CD4-positive, alpha-beta T cell treated with Interleukin-4 for 4 hours (primary cell): Measurements from ENCODE around the gene GFOD2.
"Not testable (repeated sequence)": the region's sequence is repeated elsewhere in the genome, so short reads cannot be mapped to it uniquely, and the experiment has no call there.

ENCODE experiments used
- DNase-seq: peaks from one replicate; pipeline ENCODE4 v3.0.0-alpha.2; 2020

Gene GFOD2

GRCh38 chr16:67719048-67719777 lies at the start of gene GFOD2:
Gene GFOD2 (minus strand): TSS chr16:67719316. CDS start chr16:67685715, 33,601 bp downstream.
- peak; percentile 93 for DNase-seq

- no peak for DNase-seq
These were observed 48.8 kb upstream of the GFOD2 start for GRCh38 chr16:67767953-67768352.

- no peak for DNase-seq
These were observed 47.2 kb upstream of the GFOD2 start for GRCh38 chr16:67766291-67766690.

- DNase-seq = no peak
These were observed 45.1 kb upstream of the GFOD2 start for GRCh38 chr16:67764158-67764667.

GRCh38 chr16:67763066-67763465 lies 44.0 kb upstream of the GFOD2 start:
- DNase-seq = no peak

- no peak for DNase-seq
These were observed 43.3 kb upstream of the GFOD2 start for GRCh38 chr16:67762385-67762784.

GRCh38 chr16:67761924-67762323 lies 42.8 kb upstream of the GFOD2 start:
- no peak for DNase-seq

GRCh38 chr16:67760956-67761230 lies 41.8 kb upstream of the GFOD2 start:
- no peak for DNase-seq

GRCh38 chr16:67760206-67760955 lies 41.3 kb upstream of the GFOD2 start:
- no peak for DNase-seq

- DNase-seq = no peak
These were observed 39.9 kb upstream of the GFOD2 start for GRCh38 chr16:67758966-67759365.

- no peak for DNase-seq
These were observed 38.9 kb upstream of the GFOD2 start for GRCh38 chr16:67758006-67758405.

GRCh38 chr16:67752641-67753040 lies 33.5 kb upstream of the GFOD2 start:
- DNase-seq = no peak

- DNase-seq = not testable (repeated sequence)
These were observed 32.2 kb upstream of the GFOD2 start for GRCh38 chr16:67751331-67751730.

GRCh38 chr16:67750466-67750865 lies 31.4 kb upstream of the GFOD2 start:
- no peak for DNase-seq

GRCh38 chr16:67749436-67750078 lies 30.4 kb upstream of the GFOD2 start:
- no peak for DNase-seq

GRCh38 chr16:67748834-67749233 lies 29.7 kb upstream of the GFOD2 start:
- DNase-seq = no peak

GRCh38 chr16:67746846-67747245 lies 27.7 kb upstream of the GFOD2 start:
- DNase-seq = no peak

- no peak for DNase-seq
These were observed 22.0 kb upstream of the GFOD2 start for GRCh38 chr16:67741118-67741517.

- DNase-seq = no peak
These were observed 21.3 kb upstream of the GFOD2 start for GRCh38 chr16:67740391-67740790.

GRCh38 chr16:67736858-67737257 lies 17.7 kb upstream of the GFOD2 start:
- DNase-seq = no peak

GRCh38 chr16:67734731-67735201 lies 15.7 kb upstream of the GFOD2 start:
- DNase-seq = no peak

GRCh38 chr16:67733734-67734470 lies 14.8 kb upstream of the GFOD2 start:
- DNase-seq = no peak

GRCh38 chr16:67731753-67732095 lies 12.6 kb upstream of the GFOD2 start:
- no peak for DNase-seq
